Measurements from ENCODE around the gene RIPPLY1.

RIPPLY1 gene

DNA sequence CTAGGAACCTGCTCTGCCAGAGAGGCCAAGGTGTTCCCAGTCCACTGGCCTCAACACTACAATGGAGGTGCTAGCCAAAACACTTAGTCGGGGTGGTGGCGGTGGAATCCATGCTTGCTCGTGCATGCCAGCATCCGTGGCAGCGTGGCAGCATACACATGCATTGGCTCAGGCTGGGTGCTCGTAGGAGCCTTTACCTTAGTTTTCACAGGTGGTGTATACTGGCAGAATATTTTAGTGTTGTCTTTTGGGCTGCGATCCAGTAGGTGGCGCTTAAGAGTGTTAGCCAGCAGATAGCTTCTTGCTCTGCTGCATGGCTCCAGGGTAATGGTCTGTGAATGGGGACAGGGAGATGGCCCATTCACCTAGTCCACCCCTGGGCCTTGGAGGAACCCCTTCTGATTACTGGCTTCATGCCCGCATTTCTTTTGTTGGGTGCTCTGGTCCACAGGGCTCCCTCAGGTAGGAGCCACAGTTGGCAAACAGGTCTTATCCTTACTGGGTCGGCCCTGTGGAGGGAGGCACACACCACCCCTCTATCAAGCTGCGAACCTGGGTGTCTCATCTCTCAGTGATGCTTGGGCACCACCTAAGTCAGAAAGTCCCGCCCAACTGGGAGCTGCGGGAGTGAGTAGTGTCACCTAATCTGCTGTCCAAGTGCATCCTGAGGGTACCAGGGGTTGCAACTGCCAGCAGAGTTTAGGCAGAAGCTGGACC, 40.0 kb downstream of the RIPPLY1 start:
- H3F3A ChIP-seq (ENCODE audit: insufficient read depth, low read length), result no peaks in the 10 kb centered on the region
- H3K4me2 ChIP-seq (ENCODE audit: low read depth, low read length), result no peak overlapping the region
- no peaks in the 10 kb centered on the region for H3K79me2 ChIP-seq (ENCODE audit: low read length)
- DNase-seq, result peak; percentile 26
- no peaks in the 10 kb centered on the region for H3K27me3 ChIP-seq (replicated peaks; ENCODE audit: insufficient read depth, low read length)
- no peak overlapping the region for H2AFZ ChIP-seq (ENCODE audit: low read length)
- no peaks in the 10 kb centered on the region for H3K4me1 ChIP-seq (ENCODE audit: low read length)
- no peaks in the 10 kb centered on the region for H3K36me3 ChIP-seq (replicated peaks; ENCODE audit: insufficient read depth, low read length)
- H3K9ac ChIP-seq (ENCODE audit: low read length), result no peak overlapping the region
- H3K9me3 ChIP-seq (replicated peaks; ENCODE audit: insufficient read depth, low read length), result no peaks in the 10 kb centered on the region
- no peak overlapping the region for H3K27ac ChIP-seq (ENCODE audit: low read length)
- H3K9me2 ChIP-seq (replicated peaks; ENCODE audit: insufficient read depth, low read length), result no peaks in the 10 kb centered on the region
- no peak overlapping the region for H3K4me3 ChIP-seq (ENCODE audit: low read length)
- TF ChIP-seq EZH2phosphoT487 (IDR thresholded peaks at IDR 0.05; ENCODE audit: low read length) (no peak), CTCF (IDR thresholded peaks at IDR 0.05; ENCODE audit: low read length) (peak; percentile 53)
- no peaks in the 10 kb centered on the region for H4K20me1 ChIP-seq (ENCODE audit: insufficient read depth, low read length)

Measured in MM.1S (cell line).